Choroid plexus epithelial cell (primary cell): ENCODE results near the gene TBC1D19.

Experiments
- DNase-seq: peaks from one replicate; pipeline ENCODE4 v3.0.0-alpha.2; 2010; ENCODE audit warnings: low read depth
- H3K4me3 ChIP-seq: 2 replicates; pipeline ENCODE4 v1.5.1; 2011; ENCODE audit warnings: low read depth, mild to moderate bottlenecking, control low read depth, low read length, moderate library complexity
- CTCF ChIP-seq: conservative IDR thresholded peaks from 2 replicates; pipeline ENCODE4 v1.5.1; 2011; ENCODE audit warnings: low read depth, mild to moderate bottlenecking, control low read depth, inconsistent platforms, low read length, moderate library complexity

Gene TBC1D19

GRCh38 chr4:26785312-26785711, 201.4 kb downstream of the TBC1D19 start:
- H3K4me3 ChIP-seq, result no peak overlapping the region
- DNase-seq, result no peak
- TF ChIP-seq CTCF, result no peak

- H3K4me3 ChIP-seq, result no peak overlapping the region
- no peak for DNase-seq
- no peak for TF ChIP-seq CTCF
Observed at GRCh38 chr4:26785810-26786209, 201.9 kb downstream of the TBC1D19 start.

GRCh38 chr4:26786916-26787315, 203.0 kb downstream of the TBC1D19 start:
- no peak overlapping the region for H3K4me3 ChIP-seq
- no peak for TF ChIP-seq CTCF
- DNase-seq, result no peak

GRCh38 chr4:26787461-26788340, 203.8 kb downstream of the TBC1D19 start:
- TF ChIP-seq CTCF, result peak; percentile 75
- peak; percentile 66 for DNase-seq
- no peak overlapping the region for H3K4me3 ChIP-seq

- H3K4me3 ChIP-seq, result no peak overlapping the region
- TF ChIP-seq CTCF, result no peak
- DNase-seq, result no peak
Observed at GRCh38 chr4:26788341-26788733, 204.5 kb downstream of the TBC1D19 start.

GRCh38 chr4:26789208-26789607, 205.3 kb downstream of the TBC1D19 start:
- no peak overlapping the region for H3K4me3 ChIP-seq
- DNase-seq, result no peak
- TF ChIP-seq CTCF, result no peak

GRCh38 chr4:26791346-26791745, 207.5 kb downstream of the TBC1D19 start:
- no peak overlapping the region for H3K4me3 ChIP-seq
- TF ChIP-seq CTCF, result no peak
- no peak for DNase-seq
